Measurements from ENCODE around the gene SYT1. TPM values are rescaled to one million over a fixed set of nuclear protein-coding genes. Genes with fewer than 3 reads are reported as not detected.

Gene SYT1
- total and polyA plus RNA-seq, 2 of the 8 experiments (the other 6 are each of a cell fraction or from before 2014, with no cell fraction given): 11.0 to 34.6 TPM

DNA sequence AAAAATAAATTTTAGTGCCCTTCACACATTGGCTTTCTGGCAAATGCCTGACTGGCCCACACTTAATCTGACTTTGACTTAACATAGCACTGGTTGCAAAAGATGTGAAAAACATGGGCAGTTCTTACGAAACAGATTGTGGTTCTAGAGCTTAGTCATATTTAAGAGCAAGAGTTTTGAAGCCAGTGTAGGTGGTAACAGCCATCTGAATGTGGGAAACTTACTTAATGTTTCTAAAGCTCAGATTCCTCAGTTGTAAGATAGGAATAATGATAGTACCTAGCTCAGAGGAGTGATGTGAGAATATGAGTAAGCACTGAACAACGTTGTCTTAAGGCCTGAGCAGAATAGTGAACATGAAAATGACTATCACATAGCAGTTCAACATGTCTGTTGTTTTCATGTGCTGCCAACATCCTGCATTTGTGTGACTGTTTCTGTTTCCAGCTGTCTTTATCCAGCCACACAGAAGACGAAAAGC lies 262.7 kb downstream of the SYT1 start:
- Histone ChIP-seq H3K4ac (replicated peaks; ENCODE audit: insufficient read length, low read depth, low read length) (no peak overlapping the region), H2BK20ac (ENCODE audit: low read length) (no peak overlapping the region), H3K4me3 (ENCODE audit: extremely low read depth in 1 of 4, insufficient read depth in 2 of 4, low read depth in 3 of 4, low read length in 4 of 4) (no peak overlapping the region), H2BK120ac (replicated peaks; ENCODE audit: low read depth, low read length) (no peak overlapping the region), H2AK5ac (ENCODE audit: low read depth, low read length) (no peak overlapping the region), H2BK12ac (ENCODE audit: low read depth, low read length) (no peak overlapping the region), H3K14ac (ENCODE audit: insufficient read length) (no peak overlapping the region), H3K9me3 (ENCODE audit: insufficient read depth in 2 of 2, low read depth in 1 of 2, low read length in 1 of 2) (no peaks in the 10 kb centered on the region), H2BK15ac (ENCODE audit: low read length) (no peak overlapping the region), H3K27ac (ENCODE audit: low read depth, low read length) (no peak overlapping the region), H2BK5ac (ENCODE audit: low read depth, low read length) (no peak overlapping the region), H2AFZ (ENCODE audit: low read length) (no peak overlapping the region), H3K23ac (ENCODE audit: insufficient read length) (no peak overlapping the region), H3K4me2 (ENCODE audit: insufficient read depth in 1 of 2, low read depth in 2 of 2, low read length in 2 of 2) (no peak overlapping the region), H4K20me1 (replicated peaks in 1 of 2; ENCODE audit: control insufficient read depth in 1 of 2, insufficient read depth in 2 of 2, low read length in 2 of 2) (no peaks in the 10 kb centered on the region), H4K8ac (ENCODE audit: extremely low read depth, insufficient read depth, low read length) (no peak overlapping the region), H3K79me1 (ENCODE audit: low read depth, low read length) (no peaks in the 10 kb centered on the region), H3K18ac (ENCODE audit: extremely low read depth, low read length) (no peak overlapping the region), H3K9ac (replicated peaks in 1 of 4; ENCODE audit: extremely low read depth in 1 of 4, low read depth in 3 of 4, low read length in 3 of 4) (no peak overlapping the region), H3K23me2 (ENCODE audit: low read depth, low read length) (peaks cover 2% of the 10 kb centered on the region; the same call in 1 of the 2 replicates), H3K4me1 (replicated peaks in 1 of 4; ENCODE audit: control insufficient read depth in 3 of 4, insufficient read depth in 4 of 4, low read length in 3 of 4) (no peaks in the 10 kb centered on the region), H3K79me2 (ENCODE audit: control insufficient read depth in 1 of 2, insufficient read depth in 2 of 2, low read length in 2 of 2) (no peaks in the 10 kb centered on the region), H4K91ac (replicated peaks; ENCODE audit: insufficient read length, low read length) (no peak overlapping the region), H3K27me3 (replicated peaks in 1 of 4; ENCODE audit: control insufficient read depth in 3 of 4, extremely low read depth in 1 of 4, insufficient read depth in 3 of 4, low read length in 3 of 4) (no peaks in the 10 kb centered on the region), H4K5ac (ENCODE audit: insufficient read length, low read depth, low read length) (no peak overlapping the region), H3K36me3 (ENCODE audit: control insufficient read depth in 2 of 4, insufficient read depth in 4 of 4, low read length in 3 of 4) (no peaks in the 10 kb centered on the region), H3K56ac (replicated peaks; ENCODE audit: insufficient read length, low read depth, low read length) (no peak overlapping the region)
- ChIA-PET POLR2A (ENCODE audit: partially characterized antibody) (interaction anchor here (0.9 to 1.7 kb wide), 2 partner anchors 8 to 16 kb away, joined by 3 to 4 read pairs; no protein-coding TSS in a partner anchor), CTCF (ENCODE audit: partially characterized antibody) (interaction anchor here (1.1 kb wide), 1 partner anchor 37 kb away, joined by 3 read pairs; no protein-coding TSS in a partner anchor)
- DNase-seq (ENCODE audit: low read depth in 1 of 2, low spot score in 2 of 2): no peak
- FAIRE-seq: no peak
- WGBS, 2 experiments (ENCODE audit: extremely low coverage in 1 of 2, insufficient coverage in 1 of 2, insufficient read length in 1 of 2, insufficient replicate concordance in 2 of 2, low coverage in 1 of 2, low lambda C conversion rate in 2 of 2, missing lambda C conversion rate in 1 of 2): 67% methylated on average over 3 of the region's 3 CpGs; no CpG with 5 or more reads in 1 of the 2 experiments
- TF ChIP-seq BACH1 (IDR thresholded peaks at IDR 0.05; ENCODE audit: low read length): no peak

Data from H1 (cell line).